Fibroblast of lung (primary cell): ENCODE results near the gene EYA2. TPM values are rescaled to one million over a fixed set of nuclear protein-coding genes. Genes with fewer than 3 reads are reported as not detected.

Experiments
- DNase-seq, 2 donors: peaks; one replicate each; pipeline versions ENCODE4 v3.0.0 to v3.0.0-alpha.2; 2010; ENCODE audit warnings: low read depth in 2 of 2
- H2AFZ ChIP-seq: 2 replicates; pipeline ENCODE4 v1.5.1; 2012; ENCODE audit warnings: low read length, control low read depth, inconsistent platforms
- H3K27ac ChIP-seq: 2 replicates; pipeline ENCODE4 v1.5.1; 2011; ENCODE audit warnings: low read length, control low read depth; ENCODE audit not compliant: insufficient read depth
- H3K27me3 ChIP-seq: 2 replicates; pipeline ENCODE4 v1.5.1; 2011; ENCODE audit warnings: mild to moderate bottlenecking, low read length; ENCODE audit not compliant: control insufficient read depth, insufficient read depth
- H3K36me3 ChIP-seq: 2 replicates; pipeline ENCODE4 v1.5.1; 2011; ENCODE audit warnings: low read length; ENCODE audit not compliant: control insufficient read depth, insufficient read depth
- H3K4me1 ChIP-seq: 2 replicates; pipeline ENCODE4 v1.5.1; 2011; ENCODE audit warnings: low read length; ENCODE audit not compliant: control insufficient read depth, insufficient read depth; ENCODE audit errors: extremely low read depth
- H3K4me2 ChIP-seq: 2 replicates; pipeline ENCODE4 v1.5.1; 2011; ENCODE audit warnings: low read length, control low read depth; ENCODE audit not compliant: insufficient read depth; ENCODE audit errors: extremely low read depth
- H3K4me3 ChIP-seq, 4 experiments: fragments of 200-600 bp in 1 of 4; sonication (generic) in 1 of 4; replicated peaks in 1 of 4; 2 replicates each; pipeline ENCODE4 v1.5.1; 2011 to 2016; ENCODE audit warnings: low read length in 4 of 4, low read depth in 3 of 4, mild to moderate bottlenecking in 3 of 4, control low read depth in 2 of 4, inconsistent platforms in 1 of 4, mixed read lengths in 1 of 4; ENCODE audit not compliant: insufficient read depth in 1 of 4; ENCODE audit errors: control extremely low read depth in 1 of 4
- H3K79me2 ChIP-seq: 2 replicates; pipeline ENCODE4 v1.5.1; 2012; ENCODE audit warnings: mild to moderate bottlenecking, low read length, inconsistent platforms; ENCODE audit not compliant: control insufficient read depth, insufficient read depth
- H3K9ac ChIP-seq: 2 replicates; pipeline ENCODE4 v1.5.1; 2011; ENCODE audit warnings: mild to moderate bottlenecking, low read length, control low read depth; ENCODE audit not compliant: insufficient read depth
- H3K9me3 ChIP-seq: 2 replicates; pipeline ENCODE4 v1.5.1; 2012; ENCODE audit warnings: low read depth, low read length; ENCODE audit not compliant: control insufficient read depth, insufficient read depth
- H4K20me1 ChIP-seq: 2 replicates; pipeline ENCODE4 v1.5.1; 2011; ENCODE audit warnings: low read length; ENCODE audit not compliant: control insufficient read depth, insufficient read depth; ENCODE audit errors: extremely low read depth
- EZH2 ChIP-seq: IDR thresholded peaks from 2 replicates; pipeline ENCODE4 v1.5.1; 2012; ENCODE audit warnings: low read length, control low read depth, mild to moderate bottlenecking; ENCODE audit errors: missing control alignments
- polyA plus RNA-seq, 2 donors: library from polyadenylated mRNA; depleted of rRNA in 1 of 2; stranded (reverse) in 1 of 2; unstranded in 1 of 2; fragments of >200 nt; gene quantifications; 2 replicates each; pipeline ENCODE4 v1.2.1, GENCODE V29; 2011 to 2012; ENCODE audit warnings: missing spikeins in 1 of 2
- total RNA-seq: library from RNA; depleted of rRNA; stranded (reverse); fragments of >200 nt; gene quantifications from 2 replicates; pipeline ENCODE4 v1.2.1, GENCODE V29; 2014
- TF ChIP-seq, protein P1 (sequence below), 2 donors: IDR thresholded peaks in 1 of 2; conservative IDR thresholded peaks in 1 of 2; 1 replicate in 1 of 2; 2 replicates in 1 of 2; pipeline ENCODE4 v1.5.1; 2011 to 2012; ENCODE audit warnings: low read length in 2 of 2, control low read depth in 1 of 2, inconsistent platforms in 1 of 2, low read depth in 1 of 2, mild to moderate bottlenecking in 1 of 2

EYA2 gene
- total and polyA plus RNA-seq, 2 donors (not counting 1 experiment from before 2014, with no cell fraction given): 0.37 to 1.7 TPM

DNA sequence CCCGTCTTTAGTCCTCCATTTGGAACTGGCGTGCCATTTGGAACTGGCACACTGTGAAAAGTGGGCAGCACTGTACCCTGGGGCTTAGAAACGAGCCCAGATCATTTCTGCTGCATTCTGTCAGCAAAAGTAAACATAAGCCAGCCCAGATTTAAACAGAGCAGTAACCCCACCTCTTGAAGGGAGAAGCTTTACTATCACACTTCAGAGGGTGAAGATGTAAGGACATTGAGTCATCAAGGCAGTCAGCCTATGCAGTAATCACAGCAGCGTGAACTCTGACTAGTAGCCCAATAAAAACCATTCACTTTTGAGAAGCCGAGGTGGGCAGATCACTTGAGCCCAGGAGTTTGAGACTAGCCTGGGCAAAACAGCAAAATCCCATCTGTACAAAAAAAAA lies 216.9 kb downstream of the EYA2 start:
- Histone ChIP-seq H3K9ac (no peak overlapping the region), H2AFZ (no peak overlapping the region), H4K20me1 (no peaks in the 10 kb centered on the region), H3K27ac (no peak overlapping the region), H3K36me3 (no peaks in the 10 kb centered on the region), H3K4me2 (no peak overlapping the region), H3K79me2 (no peaks in the 10 kb centered on the region), H3K9me3 (no peaks in the 10 kb centered on the region), H3K4me3 (no peak overlapping the region), H3K27me3 (no peaks in the 10 kb centered on the region), H3K4me1 (peaks cover 3% of the 10 kb centered on the region)
- peak in 1 of 2 donors; percentile 8 for DNase-seq
- TF ChIP-seq EZH2: no peak
- TF ChIP-seq, protein P1, sequence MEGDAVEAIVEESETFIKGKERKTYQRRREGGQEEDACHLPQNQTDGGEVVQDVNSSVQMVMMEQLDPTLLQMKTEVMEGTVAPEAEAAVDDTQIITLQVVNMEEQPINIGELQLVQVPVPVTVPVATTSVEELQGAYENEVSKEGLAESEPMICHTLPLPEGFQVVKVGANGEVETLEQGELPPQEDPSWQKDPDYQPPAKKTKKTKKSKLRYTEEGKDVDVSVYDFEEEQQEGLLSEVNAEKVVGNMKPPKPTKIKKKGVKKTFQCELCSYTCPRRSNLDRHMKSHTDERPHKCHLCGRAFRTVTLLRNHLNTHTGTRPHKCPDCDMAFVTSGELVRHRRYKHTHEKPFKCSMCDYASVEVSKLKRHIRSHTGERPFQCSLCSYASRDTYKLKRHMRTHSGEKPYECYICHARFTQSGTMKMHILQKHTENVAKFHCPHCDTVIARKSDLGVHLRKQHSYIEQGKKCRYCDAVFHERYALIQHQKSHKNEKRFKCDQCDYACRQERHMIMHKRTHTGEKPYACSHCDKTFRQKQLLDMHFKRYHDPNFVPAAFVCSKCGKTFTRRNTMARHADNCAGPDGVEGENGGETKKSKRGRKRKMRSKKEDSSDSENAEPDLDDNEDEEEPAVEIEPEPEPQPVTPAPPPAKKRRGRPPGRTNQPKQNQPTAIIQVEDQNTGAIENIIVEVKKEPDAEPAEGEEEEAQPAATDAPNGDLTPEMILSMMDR (conservative IDR thresholded peaks at IDR 0.05 in 1 of 2, IDR thresholded peaks at IDR 0.05 in 1 of 2; ENCODE audit: low read depth in 1 of 2, low read length in 2 of 2): no peak

DNA sequence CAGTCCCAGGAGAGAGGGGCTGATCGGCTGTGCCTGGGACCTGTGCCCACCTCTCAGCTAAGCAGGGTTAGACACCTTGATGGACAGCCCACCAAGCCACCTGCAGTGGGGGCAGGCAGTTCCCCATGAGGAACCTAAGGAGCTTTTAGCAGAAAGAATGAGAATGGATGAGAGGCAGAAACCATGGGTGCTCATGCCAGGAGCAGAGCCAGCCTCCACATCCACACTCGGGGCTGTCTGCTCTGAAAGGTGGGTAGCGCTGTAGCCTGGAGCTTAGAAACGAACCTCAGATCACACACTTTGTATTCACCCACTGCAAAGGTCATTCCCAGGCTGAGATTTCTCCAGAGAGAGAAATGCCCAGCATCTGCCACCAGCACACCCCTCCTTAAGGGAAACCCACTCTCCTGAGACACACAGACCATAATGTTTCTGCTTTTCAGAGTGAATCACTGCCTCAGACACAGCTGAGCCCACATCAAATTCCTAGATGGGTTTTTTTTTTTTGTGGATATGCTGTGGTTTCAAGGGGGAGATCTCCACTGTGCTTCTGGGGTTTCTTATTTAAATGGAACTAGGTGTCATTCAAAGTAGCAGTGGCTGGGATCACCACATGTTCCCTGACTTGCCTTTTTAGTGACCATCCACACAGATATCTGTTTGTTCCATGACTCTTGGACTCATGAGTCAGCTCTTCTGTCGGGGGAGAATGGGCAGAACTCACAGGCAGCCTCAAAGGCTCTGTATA lies 218.9 kb downstream of the EYA2 start:
- Histone ChIP-seq H3K27ac (no peak overlapping the region), H2AFZ (no peak overlapping the region), H3K9me3 (no peaks in the 10 kb centered on the region), H3K4me1 (peaks cover 3% of the 10 kb centered on the region), H3K79me2 (no peaks in the 10 kb centered on the region), H3K4me3 (no peak overlapping the region), H3K27me3 (no peaks in the 10 kb centered on the region), H4K20me1 (no peaks in the 10 kb centered on the region), H3K9ac (no peak overlapping the region), H3K36me3 (no peaks in the 10 kb centered on the region), H3K4me2 (no peak overlapping the region)
- DNase-seq: peak; percentile 33 to 86
- TF ChIP-seq, protein P1 (conservative IDR thresholded peaks at IDR 0.05 in 1 of 2, IDR thresholded peaks at IDR 0.05 in 1 of 2; ENCODE audit: low read depth in 1 of 2, low read length in 2 of 2): no peak
- no peak for TF ChIP-seq EZH2

DNA sequence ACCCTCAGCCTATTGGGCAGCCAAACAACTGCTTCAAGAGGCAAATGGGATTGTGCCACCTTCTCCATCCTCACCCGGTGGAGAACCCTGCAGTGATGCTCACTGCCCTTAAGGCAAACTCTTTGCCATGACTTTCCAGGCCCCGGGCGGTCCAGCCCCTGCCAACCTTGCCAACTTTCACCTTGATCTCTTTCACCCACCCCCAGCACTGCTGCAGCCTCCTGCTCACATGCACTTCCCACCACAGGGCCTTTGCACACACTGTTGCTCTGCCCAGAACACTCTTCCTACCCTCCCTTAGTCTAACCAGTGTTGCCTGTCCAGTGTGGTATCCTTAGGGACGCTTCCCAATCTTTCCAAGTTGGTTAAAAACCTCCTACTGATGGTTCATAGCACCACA lies 221.1 kb downstream of the EYA2 start:
- no peak for DNase-seq
- Histone ChIP-seq H3K27me3 (no peaks in the 10 kb centered on the region), H3K4me1 (peaks cover 3% of the 10 kb centered on the region), H3K4me3 (no peak overlapping the region), H3K4me2 (no peak overlapping the region), H3K9ac (no peak overlapping the region), H3K36me3 (no peaks in the 10 kb centered on the region), H4K20me1 (no peaks in the 10 kb centered on the region), H3K27ac (no peak overlapping the region), H2AFZ (no peak overlapping the region), H3K9me3 (no peaks in the 10 kb centered on the region), H3K79me2 (no peaks in the 10 kb centered on the region)
- TF ChIP-seq, protein P1 (conservative IDR thresholded peaks at IDR 0.05 in 1 of 2, IDR thresholded peaks at IDR 0.05 in 1 of 2; ENCODE audit: low read depth in 1 of 2, low read length in 2 of 2): no peak
- no peak for TF ChIP-seq EZH2
